ENCODE data around the gene SMG6.

SMG6 gene

DNA sequence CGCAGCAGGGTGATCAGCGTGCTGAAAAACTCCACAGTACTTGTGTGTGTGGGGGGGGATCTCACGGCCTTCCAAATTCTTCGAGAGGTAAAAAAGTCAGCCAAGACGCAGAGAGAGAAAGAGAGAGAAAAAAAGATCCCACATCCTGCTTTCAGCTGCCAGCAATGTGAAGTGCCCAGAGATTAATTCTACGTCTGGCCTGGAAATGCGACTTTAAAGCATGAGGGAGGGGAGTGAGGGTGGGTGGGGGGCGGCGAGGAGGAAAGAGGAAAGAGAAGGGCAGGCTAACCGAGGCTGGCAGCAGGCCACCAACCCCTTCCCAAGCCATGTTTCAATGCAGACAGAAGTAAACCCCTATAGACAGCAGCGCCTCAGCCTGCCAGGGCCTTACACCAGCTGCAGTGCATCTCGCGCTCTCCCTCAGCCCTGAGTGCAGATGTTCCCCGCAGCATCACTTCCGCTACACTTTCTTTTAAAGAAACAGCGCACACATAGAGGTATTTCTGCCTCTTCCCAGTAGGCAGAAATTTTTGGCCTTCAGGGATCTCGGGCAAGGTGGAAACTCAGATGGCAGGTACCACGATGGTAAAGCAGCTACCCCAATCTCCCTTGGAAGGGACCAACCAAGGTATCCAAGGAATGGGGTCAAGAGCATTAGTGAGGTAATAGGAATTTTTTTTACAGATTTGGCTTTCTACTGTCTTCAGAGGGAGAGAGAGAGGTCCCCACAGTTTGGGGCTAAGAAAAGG lies 87.8 kb downstream of the SMG6 start:
- H3K27ac ChIP-seq (ENCODE audit: low read length): peak overlapping the region; percentile 38
- H4K20me1 ChIP-seq (ENCODE audit: insufficient read depth, low read length): no peaks in the 10 kb centered on the region
- peak overlapping the region; percentile 45; the same call in 1 of the 2 replicates for H3K9ac ChIP-seq (ENCODE audit: low read length)
- TF ChIP-seq EZH2phosphoT487 (IDR thresholded peaks at IDR 0.05; ENCODE audit: low read depth): no peak
- TF ChIP-seq, protein P1, sequence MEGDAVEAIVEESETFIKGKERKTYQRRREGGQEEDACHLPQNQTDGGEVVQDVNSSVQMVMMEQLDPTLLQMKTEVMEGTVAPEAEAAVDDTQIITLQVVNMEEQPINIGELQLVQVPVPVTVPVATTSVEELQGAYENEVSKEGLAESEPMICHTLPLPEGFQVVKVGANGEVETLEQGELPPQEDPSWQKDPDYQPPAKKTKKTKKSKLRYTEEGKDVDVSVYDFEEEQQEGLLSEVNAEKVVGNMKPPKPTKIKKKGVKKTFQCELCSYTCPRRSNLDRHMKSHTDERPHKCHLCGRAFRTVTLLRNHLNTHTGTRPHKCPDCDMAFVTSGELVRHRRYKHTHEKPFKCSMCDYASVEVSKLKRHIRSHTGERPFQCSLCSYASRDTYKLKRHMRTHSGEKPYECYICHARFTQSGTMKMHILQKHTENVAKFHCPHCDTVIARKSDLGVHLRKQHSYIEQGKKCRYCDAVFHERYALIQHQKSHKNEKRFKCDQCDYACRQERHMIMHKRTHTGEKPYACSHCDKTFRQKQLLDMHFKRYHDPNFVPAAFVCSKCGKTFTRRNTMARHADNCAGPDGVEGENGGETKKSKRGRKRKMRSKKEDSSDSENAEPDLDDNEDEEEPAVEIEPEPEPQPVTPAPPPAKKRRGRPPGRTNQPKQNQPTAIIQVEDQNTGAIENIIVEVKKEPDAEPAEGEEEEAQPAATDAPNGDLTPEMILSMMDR (IDR thresholded peaks at IDR 0.05; ENCODE audit: low read depth, low read length): no peak
- no peaks in the 10 kb centered on the region for H3K27me3 ChIP-seq (ENCODE audit: low read depth, low read length)
- H2AFZ ChIP-seq (ENCODE audit: low read depth, low read length): peak overlapping the region; percentile 52; the same call in 1 of the 2 replicates
- H3K79me2 ChIP-seq (ENCODE audit: low read length): no peaks in the 10 kb centered on the region
- peak overlapping the region; percentile 94 for H3K4me2 ChIP-seq (ENCODE audit: low read length)
- no peaks in the 10 kb centered on the region for H3K9me3 ChIP-seq (ENCODE audit: insufficient read depth, low read length)
- no peaks in the 10 kb centered on the region for H3K36me3 ChIP-seq (replicated peaks; ENCODE audit: low read depth, low read length)
- peaks cover 15% of the 10 kb centered on the region for H3K4me1 ChIP-seq (ENCODE audit: low read length)
- peak overlapping the region; percentile 64 for H3K4me3 ChIP-seq (ENCODE audit: low read length)

DNA sequence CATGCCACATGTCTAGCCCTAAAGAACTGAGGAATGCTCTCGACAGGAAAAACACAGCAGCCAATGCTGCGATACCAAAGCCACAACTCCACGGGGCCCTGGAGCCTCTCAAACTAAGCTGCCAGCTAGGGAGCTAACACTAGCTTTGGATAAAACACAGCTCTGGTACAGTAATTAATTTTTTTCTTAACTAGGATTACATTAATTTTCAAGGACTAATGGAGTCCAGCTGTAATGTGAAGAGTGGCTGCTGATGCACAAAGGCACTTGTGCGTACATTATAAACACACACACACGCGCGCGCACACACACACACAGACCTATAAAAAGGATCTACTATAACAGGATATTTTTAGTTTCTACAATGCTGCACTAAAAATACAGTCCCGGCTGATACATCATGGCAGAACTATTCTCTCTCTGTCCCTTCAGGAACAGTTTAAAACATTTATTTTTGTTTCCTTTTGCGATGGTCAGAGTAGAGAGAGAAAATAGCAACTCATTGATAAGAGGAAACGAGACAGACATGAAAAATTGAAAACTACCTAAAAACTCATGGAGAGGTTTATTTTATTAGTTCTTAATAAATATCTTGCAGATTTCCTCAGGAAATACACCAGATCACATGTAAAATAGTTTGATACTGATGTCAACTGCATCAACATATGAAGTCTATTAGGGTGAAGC lies 88.5 kb downstream of the SMG6 start:
- Histone ChIP-seq H3K4me2 (ENCODE audit: low read length) (peak overlapping the region; percentile 94), H3K4me1 (ENCODE audit: low read length) (peaks cover 15% of the 10 kb centered on the region)

DNA sequence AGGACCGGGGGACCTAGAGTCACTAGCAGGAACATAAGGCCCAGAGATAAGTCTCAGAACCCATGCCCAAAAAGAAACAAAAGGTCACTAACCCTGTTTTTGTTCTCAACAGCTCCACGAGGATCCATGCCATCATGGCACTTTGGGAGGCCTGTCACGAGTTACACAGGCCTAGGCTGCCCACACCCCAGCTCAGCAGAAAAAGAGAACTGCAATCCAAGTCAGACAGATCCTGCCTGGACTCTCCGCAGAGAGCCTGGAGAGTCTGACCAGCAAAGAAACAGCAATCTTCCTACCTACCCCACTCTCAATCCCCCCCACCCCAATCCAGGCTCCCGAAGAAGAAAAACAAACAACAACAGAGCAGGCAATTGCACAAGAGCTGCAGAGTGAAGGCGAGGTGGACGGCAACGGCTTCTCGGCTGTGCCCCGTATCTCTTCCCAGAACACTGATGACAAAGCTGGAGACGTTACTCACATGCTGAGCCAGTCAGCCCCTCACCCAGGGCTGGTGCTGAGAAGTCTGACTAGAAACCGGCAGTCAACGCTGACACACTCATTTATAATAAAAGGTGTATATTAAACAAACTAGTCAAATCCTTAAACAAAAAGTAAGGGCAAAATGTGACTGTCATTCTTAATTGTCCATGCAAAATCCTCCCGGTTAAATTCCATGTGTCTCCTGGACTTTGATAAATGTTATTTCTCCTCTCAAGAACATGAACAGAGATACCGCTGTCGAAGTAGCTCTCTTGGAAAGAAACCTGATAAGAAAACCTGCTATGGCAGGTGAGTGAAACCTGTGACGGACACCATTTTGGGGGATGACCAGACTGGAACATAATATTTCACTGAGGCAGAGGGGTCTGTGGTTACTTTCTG lies 89.3 kb downstream of the SMG6 start:
- Histone ChIP-seq H3K27ac (ENCODE audit: low read length) (no peak overlapping the region), H3K79me2 (ENCODE audit: low read length) (no peaks in the 10 kb centered on the region), H3K4me3 (ENCODE audit: low read length) (no peak overlapping the region), H2AFZ (ENCODE audit: low read depth, low read length) (no peak overlapping the region), H3K4me1 (ENCODE audit: low read length) (peaks cover 15% of the 10 kb centered on the region), H3K9ac (ENCODE audit: low read length) (no peak overlapping the region), H3K36me3 (replicated peaks; ENCODE audit: low read depth, low read length) (no peaks in the 10 kb centered on the region), H3K4me2 (ENCODE audit: low read length) (no peak overlapping the region), H4K20me1 (ENCODE audit: insufficient read depth, low read length) (no peaks in the 10 kb centered on the region), H3K27me3 (ENCODE audit: low read depth, low read length) (no peaks in the 10 kb centered on the region), H3K9me3 (ENCODE audit: insufficient read depth, low read length) (no peaks in the 10 kb centered on the region)
- no peak for TF ChIP-seq EZH2phosphoT487 (IDR thresholded peaks at IDR 0.05; ENCODE audit: low read depth)
- TF ChIP-seq, protein P1 (IDR thresholded peaks at IDR 0.05; ENCODE audit: low read depth, low read length): no peak

More for the DNA sequence above, 88.5 kb downstream of the SMG6 start:
- no peaks in the 10 kb centered on the region for H3K9me3 ChIP-seq (ENCODE audit: insufficient read depth, low read length)
- TF ChIP-seq, protein P1 (IDR thresholded peaks at IDR 0.05; ENCODE audit: low read depth, low read length): no peak
- TF ChIP-seq EZH2phosphoT487 (IDR thresholded peaks at IDR 0.05; ENCODE audit: low read depth): no peak
- no peaks in the 10 kb centered on the region for H3K36me3 ChIP-seq (replicated peaks; ENCODE audit: low read depth, low read length)
- no peaks in the 10 kb centered on the region for H3K27me3 ChIP-seq (ENCODE audit: low read depth, low read length)
- H3K79me2 ChIP-seq (ENCODE audit: low read length): no peaks in the 10 kb centered on the region
- H3K4me3 ChIP-seq (ENCODE audit: low read length): peak overlapping the region; percentile 64
- H4K20me1 ChIP-seq (ENCODE audit: insufficient read depth, low read length): no peaks in the 10 kb centered on the region
- H3K27ac ChIP-seq (ENCODE audit: low read length): peak overlapping the region; percentile 38
- no peak overlapping the region for H2AFZ ChIP-seq (ENCODE audit: low read depth, low read length)
- peak overlapping the region; percentile 22; the same call in 1 of the 2 replicates for H3K9ac ChIP-seq (ENCODE audit: low read length)
